A549 (cell line): ENCODE measurements around the gene ZNF827. TPM values are rescaled to one million over a fixed set of nuclear protein-coding genes. Genes with fewer than 3 reads are reported as not detected.

ENCODE experiments used
- ATAC-seq, 2 experiments: fragments of 200-7000 bp in 1 of 2; fragments of >200 bp in 1 of 2; cut with Nextera tagmentation in 1 of 2; cut with Tn5 transposase in 1 of 2; 3 replicates each; pipeline versions ENCODE4 v1.8.0 to v1.9.1; 2018 to 2020; ENCODE audit warnings: mild to moderate bottlenecking in 1 of 2, moderate library complexity in 1 of 2
- CTCF ChIA-PET: fragments of 300-600 bp; sonication (Branson Sonifier 250); formaldehyde crosslinking; extraction: SDS; loops from one replicate; lab custom pipeline; 2021; ENCODE audit warnings: antibody characterized with exemption, inconsistent platforms; lab: Yijun Ruan, JAX
- POLR2A ChIA-PET: fragments of 350-600 bp; formaldehyde crosslinking; extraction: SDS; loops from one replicate; lab custom pipeline; 2021; ENCODE audit warnings: antibody characterized with exemption, inconsistent platforms; lab: Yijun Ruan, JAX
- DNase-seq, 2 experiments: peaks; one replicate each; pipeline versions ENCODE4 v3.0.0 to v3.0.0-alpha.2; 2011 to 2016; ENCODE audit warnings: low read depth in 1 of 2, low spot score in 1 of 2
- FAIRE-seq: peaks from 2 replicates; lab custom pipeline; 2011; peaks lifted over from hg19 to GRCh38; lab: Jason Lieb, UNC
- H3K27ac ChIP-seq, 2 experiments: fragments of >200 bp; sonication (Bioruptor Twin); formaldehyde crosslinking; 3 replicates each; pipeline ENCODE4 v1.5.1; 2016 to 2017
- H3K4me1 ChIP-seq: fragments of >200 bp; sonication (Bioruptor Twin); formaldehyde crosslinking; 3 replicates; pipeline ENCODE4 v1.6.1; 2016
- H3K4me2 ChIP-seq: fragments of >200 bp; sonication (Bioruptor Twin); formaldehyde crosslinking; 3 replicates; pipeline ENCODE4 v1.6.1; 2016
- H3K4me3 ChIP-seq: fragments of >200 bp; sonication (Bioruptor Twin); formaldehyde crosslinking; 3 replicates; pipeline ENCODE4 v1.5.1; 2016
- H3K9me3 ChIP-seq: fragments of >200 bp; sonication (Bioruptor Twin); formaldehyde crosslinking; 3 replicates; pipeline ENCODE4 v1.6.1; 2016
- BCL3 ChIP-seq: fragments of >200 bp; sonication (Bioruptor Twin); formaldehyde crosslinking; IDR thresholded peaks from 3 replicates; pipeline ENCODE4 v1.6.1; 2016
- E2F6 ChIP-seq: IDR thresholded peaks from 2 replicates; pipeline ENCODE4 v1.6.1; 2012; ENCODE audit warnings: low read depth, borderline replicate concordance
- FOSB ChIP-seq: fragments of 250-450 bp; sonication (Bioruptor Pico); IDR thresholded peaks from 2 replicates; pipeline ENCODE4 v1.5.0; 2020; ENCODE audit warnings: mild to moderate bottlenecking, moderate library complexity
- GATA3 ChIP-seq: IDR thresholded peaks from 2 replicates; pipeline ENCODE4 v1.6.1; 2012; ENCODE audit warnings: borderline replicate concordance
- HDAC2 ChIP-seq: fragments of 200-600 bp; sonication (generic); IDR thresholded peaks from 2 replicates; pipeline ENCODE4 v1.6.1; 2016
- HES2 ChIP-seq: fragments of >200 bp; sonication (Bioruptor Twin); formaldehyde crosslinking; IDR thresholded peaks from 2 replicates; pipeline ENCODE4 v1.6.1; 2016
- HOXB13 ChIP-seq: fragments of 250-450 bp; sonication (Bioruptor Pico); IDR thresholded peaks from 2 replicates; pipeline ENCODE4 v1.5.0; 2020; ENCODE audit warnings: low read depth, mild to moderate bottlenecking, moderate library complexity
- HOXB5 ChIP-seq: fragments of 250-450 bp; sonication (Bioruptor Pico); IDR thresholded peaks from 2 replicates; pipeline ENCODE4 v1.5.0; 2020; ENCODE audit warnings: mild to moderate bottlenecking, moderate library complexity
- KDM5A ChIP-seq: fragments of 200-600 bp; sonication (generic); IDR thresholded peaks from 2 replicates; pipeline ENCODE4 v1.6.1; 2016; ENCODE audit warnings: antibody characterized with exemption, mild to moderate bottlenecking
- NFE2L2 ChIP-seq: fragments of 150-350 bp; conservative IDR thresholded peaks from 2 replicates; pipeline ENCODE4 v1.6.1; 2014; ENCODE audit warnings: low read length
- PBX3 ChIP-seq: IDR thresholded peaks from 2 replicates; pipeline ENCODE4 v1.6.1; 2012
- RAD21 ChIP-seq, 2 experiments: fragments of >200 bp in 1 of 2; sonication (Bioruptor Twin) in 1 of 2; formaldehyde crosslinking in 1 of 2; IDR thresholded peaks in 1 of 2; conservative IDR thresholded peaks in 1 of 2; 2 replicates in 1 of 2; 3 replicates in 1 of 2; pipeline ENCODE4 v1.6.1; 2012 to 2018; ENCODE audit warnings: inconsistent platforms in 1 of 2
- REST ChIP-seq: fragments of 200-600 bp; sonication (generic); IDR thresholded peaks from 2 replicates; pipeline ENCODE4 v1.6.1; 2016; ENCODE audit warnings: antibody characterized with exemption, mild to moderate bottlenecking, moderate library complexity
- RNF2 ChIP-seq: fragments of 200-600 bp; sonication (generic); IDR thresholded peaks from 2 replicates; pipeline ENCODE4 v1.6.1; 2016; ENCODE audit warnings: low read depth, mild to moderate bottlenecking, antibody characterized with exemption, moderate library complexity, borderline replicate concordance
- SREBF2 ChIP-seq: fragments of 450-650 bp; IDR thresholded peaks from 2 replicates; pipeline ENCODE4 v1.6.1; 2014; ENCODE audit warnings: mild to moderate bottlenecking, moderate library complexity
- ZNF302 ChIP-seq: fragments of 250-450 bp; sonication (Bioruptor Pico); IDR thresholded peaks from 2 replicates; pipeline ENCODE4 v1.9.0; 2021; ENCODE audit warnings: inconsistent platforms, mild to moderate bottlenecking, moderate library complexity
- WGBS: methylation state at CpG from one replicate; pipeline ENCODE4 v1.1.6; 2017; ENCODE audit errors: missing lambda C conversion rate; 5-methylcytosine and 5-hydroxymethylcytosine counted together
- polyA plus RNA-seq, 4 experiments: library from polyadenylated mRNA; depleted of rRNA in 3 of 4; stranded (reverse); fragments of >200 nt; fragmentation: RNase III in 1 of 4; extraction: RNeasy Plus Mini Kit Qiagen cat#74134 plus additional on column Dnase treatment in 1 of 4; gene quantifications; 2 replicates in 3 of 4; 3 replicates in 1 of 4; pipeline ENCODE4 v1.2.3, GENCODE V29; 2011 to 2017

Gene ZNF827
- polyA plus RNA-seq, 2 of the 4 experiments (the other 2 are of a cell fraction): 3.8 to 4.2 TPM

- TF ChIP-seq HES2: no peak
- TF ChIP-seq RAD21 (conservative IDR thresholded peaks at IDR 0.05 in 1 of 2, IDR thresholded peaks at IDR 0.05 in 1 of 2): no peak
- TF ChIP-seq PBX3: no peak
- TF ChIP-seq SREBF2: no peak
- TF ChIP-seq GATA3: no peak
These were observed 87.0 kb downstream of the ZNF827 start (continued) for GRCh38 chr4:145851511-145852201.

GRCh38 chr4:145847764-145848163 is 90.9 kb downstream of the ZNF827 start:
- Histone ChIP-seq H3K27ac (no peak overlapping the region), H3K9me3 (no peaks in the 10 kb centered on the region), H3K4me1 (peaks cover 10% of the 10 kb centered on the region; the same call in 2 of the 3 replicates), H3K4me2 (no peak overlapping the region), H3K4me3 (no peak overlapping the region)
- CTCF ChIA-PET: no interaction called here
- WGBS: 90% methylated on average over 7 of the region's 7 CpGs
- TF ChIP-seq HDAC2 (no peak), FOSB (CRISPR knock-in tag) (no peak), KDM5A (no peak), HOXB13 (CRISPR knock-in tag) (no peak), ZNF302 (CRISPR knock-in tag) (no peak), E2F6 (no peak)
- FAIRE-seq (no peak), ATAC-seq (no peak), DNase-seq (no peak)
- POLR2A ChIA-PET: no interaction called here

GRCh38 chr4:145845118-145845517 is 93.5 kb downstream of the ZNF827 start:
- 77% methylated on average over 4 of the region's 4 CpGs for WGBS
- POLR2A ChIA-PET: no interaction called here
- no peak for ATAC-seq
- no peaks in the 10 kb centered on the region for H3K4me1 ChIP-seq
- no peaks in the 10 kb centered on the region for H3K9me3 ChIP-seq
- H3K4me3 ChIP-seq: no peak overlapping the region
- no peak for DNase-seq
- CTCF ChIA-PET: no interaction called here
- H3K27ac ChIP-seq: no peak overlapping the region
- no peak for FAIRE-seq
- H3K4me2 ChIP-seq: no peak overlapping the region
- no peak for TF ChIP-seq RNF2
- no peak for TF ChIP-seq BCL3
- TF ChIP-seq HDAC2: no peak
- TF ChIP-seq PBX3: no peak
- no peak for TF ChIP-seq HOXB5 (CRISPR knock-in tag)
- no peak for TF ChIP-seq NFE2L2
- TF ChIP-seq REST: no peak
